H9 (cell line): ENCODE measurements around the gene NUFIP2. TPM values are rescaled to one million over a fixed set of nuclear protein-coding genes. Genes with fewer than 3 reads are reported as not detected.
A peak's percentile ranks its signal among the peaks of the same experiment; 100 is the strongest.

ENCODE experiments used
- DNase-seq: peaks from one replicate; pipeline ENCODE4 v3.0.0-alpha.2; 2017
- H2AFZ ChIP-seq: one replicate; pipeline ENCODE4 v1.6.1; 2013; ENCODE audit warnings: mild to moderate bottlenecking, low read length, control low read depth, moderate library complexity
- H2AK5ac ChIP-seq: 2 replicates; pipeline ENCODE4 v1.6.1; 2013; ENCODE audit warnings: low read length, control low read depth, mixed read lengths; ENCODE audit not compliant: insufficient read length
- H2BK120ac ChIP-seq: one replicate; pipeline ENCODE4 v1.6.1; 2013; ENCODE audit warnings: low read depth, mild to moderate bottlenecking, low read length, control low read depth, inconsistent platforms; ENCODE audit not compliant: poor library complexity, severe bottlenecking
- H2BK12ac ChIP-seq: 2 replicates; pipeline ENCODE4 v1.6.1; 2013; ENCODE audit warnings: low read length, control low read depth, mixed read lengths, low read depth; ENCODE audit not compliant: insufficient read length
- H2BK15ac ChIP-seq: 2 replicates; pipeline ENCODE4 v1.6.1; 2013; ENCODE audit warnings: low read depth, low read length, control low read depth
- H2BK20ac ChIP-seq: one replicate; pipeline ENCODE4 v1.6.1; 2013; ENCODE audit warnings: low read depth, mild to moderate bottlenecking, low read length, control low read depth, inconsistent platforms; ENCODE audit not compliant: poor library complexity, severe bottlenecking
- H2BK5ac ChIP-seq: 2 replicates; pipeline ENCODE4 v1.6.1; 2013; ENCODE audit warnings: low read length, control low read depth, mixed read lengths; ENCODE audit not compliant: insufficient read length
- H3K14ac ChIP-seq: 2 replicates; pipeline ENCODE4 v1.6.1; 2013; ENCODE audit warnings: low read length, control low read depth; ENCODE audit not compliant: insufficient read depth
- H3K18ac ChIP-seq: 2 replicates; pipeline ENCODE4 v1.6.1; 2013; ENCODE audit warnings: low read depth, mild to moderate bottlenecking, mixed read lengths, low read length, control low read depth; ENCODE audit not compliant: insufficient read length
- H3K23ac ChIP-seq: 2 replicates; pipeline ENCODE4 v1.6.1; 2013; ENCODE audit warnings: low read length, control low read depth, mixed read lengths, low read depth; ENCODE audit not compliant: insufficient read length
- H3K23me2 ChIP-seq: 2 replicates; pipeline ENCODE4 v1.6.1; 2013; ENCODE audit warnings: low read depth, mild to moderate bottlenecking, mixed read lengths, low read length, control low read depth; ENCODE audit not compliant: insufficient read length, poor library complexity, severe bottlenecking
- H3K27ac ChIP-seq: 2 replicates; pipeline ENCODE4 v1.5.1; 2013; ENCODE audit warnings: low read length, control low read depth, mixed read lengths, low read depth; ENCODE audit not compliant: insufficient read length
- H3K27me3 ChIP-seq: 2 replicates; pipeline ENCODE4 v1.6.1; 2013; ENCODE audit warnings: low read length, control low read depth, inconsistent platforms; ENCODE audit not compliant: insufficient read depth
- H3K4ac ChIP-seq: 2 replicates; pipeline ENCODE4 v1.6.1; 2013; ENCODE audit warnings: low read depth, mild to moderate bottlenecking, control low read depth, inconsistent platforms, low read length, moderate library complexity
- H3K4me1 ChIP-seq: 2 replicates; pipeline ENCODE4 v1.6.1; 2013; ENCODE audit warnings: low read length, control low read depth, inconsistent platforms; ENCODE audit not compliant: insufficient read depth
- H3K4me2 ChIP-seq: 2 replicates; pipeline ENCODE4 v1.6.1; 2013; ENCODE audit warnings: low read length, control low read depth, mixed read lengths; ENCODE audit not compliant: insufficient read length, insufficient read depth
- H3K56ac ChIP-seq: 2 replicates; pipeline ENCODE4 v1.6.1; 2013; ENCODE audit warnings: low read depth, mild to moderate bottlenecking, mixed read lengths, low read length, control low read depth; ENCODE audit not compliant: insufficient read length
- H3K79me1 ChIP-seq: 2 replicates; pipeline ENCODE4 v1.6.1; 2013; ENCODE audit warnings: low read depth, mild to moderate bottlenecking, moderate library complexity, low read length, control low read depth, inconsistent platforms; ENCODE audit not compliant: insufficient read depth, poor library complexity, severe bottlenecking
- H3K79me2 ChIP-seq: 2 replicates; pipeline ENCODE4 v1.6.1; 2013; ENCODE audit warnings: low read length, control low read depth, inconsistent platforms; ENCODE audit not compliant: insufficient read depth
- H3K9ac ChIP-seq: 2 replicates; pipeline ENCODE4 v1.6.1; 2013; ENCODE audit warnings: low read length, control low read depth, mixed read lengths; ENCODE audit not compliant: insufficient read length; ENCODE audit errors: extremely low read depth
- H3K9me3 ChIP-seq: one replicate; pipeline ENCODE4 v1.6.1; 2013; ENCODE audit warnings: low read depth, low read length, inconsistent platforms; ENCODE audit not compliant: control insufficient read depth
- H3T11ph ChIP-seq: one replicate; pipeline ENCODE4 v1.6.1; 2013; ENCODE audit warnings: mild to moderate bottlenecking, low read length, control low read depth, inconsistent platforms
- H4K20me1 ChIP-seq: one replicate; pipeline ENCODE4 v1.6.1; 2013; ENCODE audit not compliant: control insufficient read depth, insufficient read length, insufficient read depth
- H4K5ac ChIP-seq: 2 replicates; pipeline ENCODE4 v1.6.1; 2013; ENCODE audit warnings: low read depth, mild to moderate bottlenecking, mixed read lengths, low read length, control low read depth; ENCODE audit not compliant: insufficient read length
- H4K8ac ChIP-seq: replicated peaks from 2 replicates; pipeline ENCODE4 v1.6.1; 2013; ENCODE audit warnings: low read length, control low read depth, mixed read lengths, low read depth; ENCODE audit not compliant: insufficient read length
- H4K91ac ChIP-seq: 2 replicates; pipeline ENCODE4 v1.6.1; 2013; ENCODE audit warnings: low read depth, mild to moderate bottlenecking, moderate library complexity, mixed read lengths, low read length, control low read depth; ENCODE audit not compliant: insufficient read length
- H3K27ac Mint-ChIP-seq, 3 experiments: 2 replicates in 2 of 3; 3 replicates in 1 of 3; pipeline ENCODE4 v1.8.0; 2020 to 2021; ENCODE audit warnings: mixed read lengths in 3 of 3, mild to moderate bottlenecking in 1 of 3, moderate library complexity in 1 of 3
- H3K27me3 Mint-ChIP-seq: 2 replicates; pipeline ENCODE4 v1.8.0; 2021; ENCODE audit warnings: low read depth, mild to moderate bottlenecking, moderate library complexity, mixed read lengths
- H3K36me3 Mint-ChIP-seq, 3 experiments: 2 replicates in 2 of 3; 3 replicates in 1 of 3; pipeline ENCODE4 v1.8.0; 2020 to 2021; ENCODE audit warnings: low read depth in 3 of 3, mixed read lengths in 3 of 3; ENCODE audit not compliant: insufficient read depth in 1 of 3
- H3K4me1 Mint-ChIP-seq, 2 experiments: 2 replicates each; pipeline ENCODE4 v1.8.0; 2020; ENCODE audit warnings: mixed read lengths in 2 of 2
- H3K4me3 Mint-ChIP-seq, 2 experiments: 2 replicates in 1 of 2; 3 replicates in 1 of 2; pipeline ENCODE4 v1.8.0; 2020 to 2021; ENCODE audit warnings: mild to moderate bottlenecking in 2 of 2, mixed read lengths in 2 of 2, moderate library complexity in 1 of 2
- H3K9me3 Mint-ChIP-seq, 2 experiments: 2 replicates in 1 of 2; 3 replicates in 1 of 2; pipeline ENCODE4 v1.8.0; 2020; ENCODE audit warnings: mild to moderate bottlenecking in 2 of 2, mixed read lengths in 2 of 2, moderate library complexity in 1 of 2
- CTCF ChIP-seq: fragments of 200-600 bp; sonication (generic); conservative IDR thresholded peaks from 3 replicates; pipeline ENCODE4 v1.8.0; 2021; ENCODE audit warnings: antibody characterized with exemption, mild to moderate bottlenecking
- WGBS: extraction: QIAGEN DNeasy Blood & Tissue Kit; methylation state at CpG from one replicate; pipeline ENCODE4 v1.1.7; 2013; ENCODE audit warnings: missing lambda C conversion rate, low lambda C conversion rate, mixed read lengths; ENCODE audit not compliant: insufficient read length; ENCODE audit errors: extremely low coverage; 5-methylcytosine and 5-hydroxymethylcytosine counted together
- total RNA-seq: library from RNA; stranded (reverse); gene quantifications from 2 replicates; pipeline ENCODE4 v1.2.1, GENCODE V29; 2021

Gene NUFIP2
- total RNA-seq, 1 experiment from 2014 or later: 97.9 TPM

- Histone ChIP-seq H3K4ac (no peak overlapping the region), H3K79me2 (no peaks in the 10 kb centered on the region), H3K18ac (no peak overlapping the region), H4K5ac (no peak overlapping the region), H3K4me1 (0 out of 2 replicates have a peak, but pooled peaks cover 2% of the 10 kb centered on the region), H3K9ac (no peak overlapping the region), H2BK5ac (no peak overlapping the region), H2AFZ (no peak overlapping the region), H3K23ac (no peak overlapping the region), H2AK5ac (no peak overlapping the region), H4K8ac (no peak overlapping the region), H3K23me2 (no peaks in the 10 kb centered on the region), H3K4me2 (no peak overlapping the region), H3K27me3 (no peaks in the 10 kb centered on the region), H2BK120ac (no peak overlapping the region), H4K20me1 (no peaks in the 10 kb centered on the region), H2BK12ac (no peak overlapping the region), H3K56ac (no peak overlapping the region), H4K91ac (no peak overlapping the region), H3K27ac (no peak overlapping the region), H3K14ac (no peak overlapping the region), H2BK15ac (no peak overlapping the region), H3T11ph (no peak overlapping the region), H2BK20ac (no peak overlapping the region), H3K79me1 (peaks cover 6% of the 10 kb centered on the region), H3K9me3 (no peaks in the 10 kb centered on the region)
- no CpG with 5 or more reads among the region's 3 CpGs for WGBS
- TF ChIP-seq CTCF: no peak
- Mint-ChIP-seq H3K27me3 (no peaks in the 10 kb centered on the region), H3K4me1 (no peaks in the 10 kb centered on the region; a peak in 2 of 4 replicates), H3K27ac (peak overlapping the region in 1 of 3 experiments; percentile 61; a peak in 2 of 7 replicates), H3K36me3 (peaks cover 6 to 45% (median 21%) of the 10 kb centered on the region in 3 experiments; a peak in 6 of 7 replicates), H3K9me3 (no peaks in the 10 kb centered on the region), H3K4me3 (no peak overlapping the region)
- DNase-seq: no peak
Measured at GRCh38 chr17:29257756-29258155, 36.2 kb downstream of the NUFIP2 start.
